GM04503 (cell line): Measurements from ENCODE around the gene MAGI1.
"Not testable (repeated sequence)": the region's sequence is repeated elsewhere in the genome, so short reads cannot be mapped to it uniquely, and the experiment has no call there.

Experiments
- DNase-seq: peaks from one replicate; pipeline ENCODE4 v3.0.0-alpha.2; 2012; ENCODE audit warnings: low read depth

Gene MAGI1

GRCh38 chr3:66038726-66039589 is at the start of gene MAGI1:
Gene MAGI1 (minus strand): TSS chr3:66038918. CDS start chr3:66038308, 610 bp downstream.
- peak; percentile 82 for DNase-seq

DNA sequence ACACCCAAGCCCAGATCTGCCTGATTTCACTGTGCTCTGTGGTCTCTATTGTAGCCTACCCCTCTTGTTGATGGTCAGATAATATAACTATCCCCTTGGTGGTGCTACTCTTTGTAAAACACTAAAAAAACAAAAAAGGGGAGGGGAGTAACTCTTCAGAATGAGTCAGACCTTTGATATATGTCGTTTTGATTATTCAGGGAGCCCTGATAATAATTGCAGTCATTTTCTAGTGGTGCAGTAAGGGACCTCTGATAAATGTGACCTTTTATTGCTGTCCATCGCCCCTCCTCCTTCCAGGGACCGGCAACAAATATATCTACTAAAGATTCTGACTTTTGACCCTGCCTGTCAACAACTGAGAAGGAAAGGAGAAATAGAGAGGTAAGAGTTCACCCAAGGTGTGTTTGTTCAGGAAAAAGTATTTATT is 45.1 kb upstream of the MAGI1 start:
- DNase-seq = no peak

GRCh38 chr3:66083096-66083678 is 44.5 kb upstream of the MAGI1 start:
- no peak for DNase-seq

GRCh38 chr3:66082679-66083078 is 44.0 kb upstream of the MAGI1 start:
- DNase-seq = no peak

DNA sequence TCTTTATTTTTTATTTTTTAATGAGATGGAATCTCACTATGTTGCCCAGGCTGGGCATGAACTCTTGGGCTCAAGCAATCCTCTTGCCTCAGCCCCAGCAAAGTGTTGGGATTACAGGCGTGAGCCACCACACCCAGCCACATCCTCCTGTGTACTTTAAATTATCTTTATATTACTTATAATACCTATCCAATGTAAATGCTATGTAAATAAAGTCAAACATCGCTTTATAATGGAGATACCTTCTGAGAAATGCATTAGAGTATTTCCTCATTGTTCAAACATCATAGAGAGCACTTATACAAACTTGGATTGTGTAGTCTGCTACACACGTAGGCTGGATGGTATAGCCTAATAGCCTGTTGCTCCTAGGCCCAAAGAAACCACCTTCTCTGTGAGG is 41.4 kb upstream of the MAGI1 start:
- DNase-seq = no peak

GRCh38 chr3:66077973-66078372 is 39.3 kb upstream of the MAGI1 start:
- DNase-seq = no peak

GRCh38 chr3:66076861-66077470 is 38.2 kb upstream of the MAGI1 start:
- DNase-seq = peak; percentile 75

DNA sequence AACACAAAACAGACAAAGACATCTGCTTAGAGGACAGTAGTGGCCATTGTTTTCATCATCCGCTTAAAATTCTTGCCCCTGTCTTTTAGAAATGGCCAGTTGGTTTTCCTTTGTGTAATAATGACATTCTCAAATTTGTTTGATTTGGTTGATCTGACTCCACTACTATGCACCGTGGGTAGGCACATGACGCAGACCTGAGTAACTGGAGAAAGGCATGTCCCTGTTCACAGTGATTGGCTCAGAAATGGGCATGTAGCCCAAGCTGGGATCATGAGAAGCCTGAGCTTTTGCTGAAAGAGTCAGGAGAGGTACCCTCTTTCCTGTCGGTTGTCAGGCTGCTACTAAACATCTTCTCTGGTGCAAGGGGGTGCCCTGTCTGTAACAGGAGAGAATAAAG is 36.6 kb upstream of the MAGI1 start:
- peak; percentile 48 for DNase-seq

DNA sequence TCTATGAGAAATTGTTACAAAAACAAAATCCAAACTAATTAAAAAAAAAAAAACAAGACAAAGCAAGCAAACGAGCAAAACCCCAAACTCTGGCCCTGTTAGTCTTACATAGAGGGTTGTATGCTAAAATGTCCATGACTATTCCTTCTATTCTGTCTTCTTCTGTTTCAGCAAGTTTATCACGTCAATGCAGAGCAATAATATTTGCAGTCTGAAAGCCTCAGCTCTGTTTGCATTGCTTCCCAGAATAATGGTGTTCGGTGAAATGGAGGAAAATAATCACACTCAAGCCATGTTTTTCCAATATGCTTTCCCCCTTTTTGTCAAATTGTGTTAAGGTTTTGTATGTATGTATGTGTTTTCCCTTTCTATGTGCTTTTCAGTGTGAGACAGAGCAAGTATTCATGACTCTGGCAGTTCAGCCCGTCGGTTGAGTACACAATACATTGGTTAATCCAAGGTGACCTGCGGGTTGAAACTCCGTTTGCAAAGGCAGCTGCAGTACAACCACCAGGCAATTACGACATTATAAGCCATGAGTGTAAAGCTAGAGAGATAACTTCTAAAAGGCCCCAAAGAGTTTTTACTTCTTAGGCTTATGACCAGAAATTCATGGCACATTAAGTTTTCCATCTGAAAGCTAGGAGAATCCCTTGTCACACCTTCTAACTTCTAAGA is 34.9 kb upstream of the MAGI1 start:
- DNase-seq = no peak

- DNase-seq = no peak
Measured at GRCh38 chr3:66068255-66068654, 29.5 kb upstream of the MAGI1 start.

- DNase-seq = no peak
Measured at GRCh38 chr3:66066963-66067617, 28.4 kb upstream of the MAGI1 start.

DNA sequence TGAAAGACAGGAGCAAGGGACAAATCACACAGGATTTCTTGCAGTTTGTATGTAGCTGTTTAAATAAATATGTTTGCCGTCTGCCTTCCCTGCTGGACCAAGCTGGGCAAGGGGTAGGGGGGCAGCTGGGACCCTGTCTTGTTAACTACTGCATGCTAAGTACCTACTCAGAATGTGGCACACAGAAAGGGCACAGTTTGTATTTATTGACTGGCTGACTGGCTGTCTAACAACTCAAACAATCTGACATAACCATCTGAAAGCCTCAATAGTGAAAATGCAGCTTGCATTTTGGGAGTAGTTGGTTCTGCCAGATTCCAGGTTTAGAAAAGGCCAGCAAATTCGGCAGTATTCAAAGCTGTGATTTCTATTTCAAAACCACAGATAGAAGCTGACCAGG is 16.6 kb upstream of the MAGI1 start:
- no peak for DNase-seq

DNA sequence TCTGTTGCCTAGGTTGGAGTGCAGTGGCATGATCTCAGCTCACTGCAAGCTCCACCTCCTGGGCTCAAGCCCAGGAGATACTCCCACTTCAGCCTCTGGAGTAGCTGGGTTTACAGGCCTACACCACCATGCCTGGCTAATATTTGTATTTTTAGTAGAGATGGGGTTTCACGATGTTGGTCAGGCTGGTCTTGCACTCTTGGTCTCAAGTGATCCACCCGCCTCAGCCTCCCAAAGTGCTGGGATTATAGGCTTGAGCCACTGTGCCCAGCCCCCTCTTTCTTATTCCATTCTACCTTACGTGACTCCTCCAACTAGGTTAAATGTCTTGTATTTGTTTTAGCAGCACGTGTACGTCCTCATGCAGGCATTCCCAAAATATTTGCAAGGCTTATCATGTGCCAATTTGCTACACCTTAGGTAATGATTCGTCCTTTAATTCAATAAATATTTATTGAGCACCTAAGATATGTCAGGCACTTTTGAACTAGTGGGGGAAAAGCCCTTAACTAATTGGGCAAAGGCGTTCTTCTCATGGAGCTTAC is 14.9 kb upstream of the MAGI1 start:
- DNase-seq = no peak

GRCh38 chr3:66052721-66053549 is 14.2 kb upstream of the MAGI1 start:
- no peak for DNase-seq

DNA sequence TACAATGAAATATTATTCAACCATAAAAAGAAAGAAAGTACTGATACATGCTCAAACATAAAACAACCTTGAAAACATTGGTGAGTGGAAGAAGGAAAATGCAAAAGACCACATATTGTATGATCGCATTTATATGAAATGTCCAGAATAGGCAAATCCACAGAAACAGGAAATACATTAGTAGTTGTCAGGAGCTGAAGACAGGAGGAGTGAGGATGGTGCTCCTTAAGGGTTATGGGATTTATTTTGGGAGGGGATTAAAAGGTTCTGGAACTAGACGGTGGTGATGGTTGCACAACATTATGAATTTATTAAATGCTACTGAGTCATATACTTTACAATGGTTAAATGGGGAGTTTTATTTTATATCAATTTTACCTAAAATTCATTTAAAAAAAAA is 12.1 kb upstream of the MAGI1 start:
- DNase-seq = no peak

DNA sequence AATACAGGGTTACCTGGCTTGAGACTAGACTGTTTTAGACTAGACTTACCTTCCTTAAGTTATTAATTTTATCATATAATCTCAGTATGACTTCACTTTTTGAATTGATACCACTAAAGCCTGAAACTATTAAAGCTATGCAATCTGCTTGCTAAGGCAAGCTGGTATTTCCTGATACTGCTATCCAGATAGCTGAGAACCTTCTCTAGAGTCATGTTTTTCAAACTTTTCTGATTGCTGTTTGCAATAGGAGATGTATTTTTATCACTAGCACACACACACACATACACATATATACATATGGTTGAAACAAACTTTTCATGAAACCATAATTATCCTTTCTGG is 9.3 kb upstream of the MAGI1 start:
- peak; percentile 34 for DNase-seq

GRCh38 chr3:66047311-66048050 is 8.8 kb upstream of the MAGI1 start:
- DNase-seq = peak; percentile 97

- not testable (repeated sequence) for DNase-seq
Measured at GRCh38 chr3:66046321-66046720, 7.6 kb upstream of the MAGI1 start.

DNA sequence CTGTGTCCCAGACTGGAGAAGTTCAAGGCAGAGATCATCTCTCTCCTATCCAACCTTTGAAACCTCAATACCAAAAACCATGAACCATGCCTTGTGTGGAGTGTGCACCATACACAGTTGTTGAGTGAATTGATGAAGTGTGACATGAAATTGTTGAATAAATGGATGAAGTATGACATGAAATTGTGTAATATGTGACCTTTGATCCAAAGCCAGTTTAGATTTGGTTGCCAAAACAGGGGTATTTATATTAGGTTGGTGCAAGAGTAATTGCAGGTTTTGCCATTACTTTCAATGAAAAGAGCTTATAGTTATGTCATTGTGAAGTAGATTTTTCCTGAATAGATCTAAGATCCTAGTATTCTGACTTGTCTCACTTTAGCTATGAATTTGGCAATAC is 3.1 kb upstream of the MAGI1 start:
- DNase-seq = no peak

DNA sequence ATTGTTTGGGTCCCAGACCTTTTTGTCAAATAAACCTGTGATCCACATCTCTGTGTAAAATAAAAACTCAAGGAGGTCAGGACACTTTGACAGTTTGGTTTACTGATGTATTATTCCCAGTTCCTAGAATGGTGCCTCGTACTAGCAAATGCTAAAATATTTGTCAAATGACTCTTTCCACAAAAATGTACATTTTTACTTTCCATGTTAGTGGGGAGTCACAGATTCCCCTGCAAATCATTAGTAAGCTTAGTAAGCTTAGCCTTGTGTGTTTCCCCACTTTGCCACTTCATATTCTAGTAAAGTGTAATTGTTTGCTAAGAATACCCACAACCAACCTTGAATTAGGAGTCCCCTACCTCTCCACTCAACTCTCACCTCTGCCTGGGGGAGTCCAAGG is 2.4 kb upstream of the MAGI1 start:
- DNase-seq = peak; percentile 61

GRCh38 chr3:66039590-66039887 is 821 bp upstream of the MAGI1 start:
- DNase-seq = no peak
